Ramos (cell line): ENCODE results near the gene RPL10L.

Experiments
- in situ Hi-C: fragments of 300-500 bp; cut with MboI; formaldehyde crosslinking; loops from one replicate; pipeline ENCODE4 v1.14.3; 2022; ENCODE audit warnings: low sequenced_read_pairs; ENCODE audit not compliant: unreplicated experiment

The RPL10L gene

DNA sequence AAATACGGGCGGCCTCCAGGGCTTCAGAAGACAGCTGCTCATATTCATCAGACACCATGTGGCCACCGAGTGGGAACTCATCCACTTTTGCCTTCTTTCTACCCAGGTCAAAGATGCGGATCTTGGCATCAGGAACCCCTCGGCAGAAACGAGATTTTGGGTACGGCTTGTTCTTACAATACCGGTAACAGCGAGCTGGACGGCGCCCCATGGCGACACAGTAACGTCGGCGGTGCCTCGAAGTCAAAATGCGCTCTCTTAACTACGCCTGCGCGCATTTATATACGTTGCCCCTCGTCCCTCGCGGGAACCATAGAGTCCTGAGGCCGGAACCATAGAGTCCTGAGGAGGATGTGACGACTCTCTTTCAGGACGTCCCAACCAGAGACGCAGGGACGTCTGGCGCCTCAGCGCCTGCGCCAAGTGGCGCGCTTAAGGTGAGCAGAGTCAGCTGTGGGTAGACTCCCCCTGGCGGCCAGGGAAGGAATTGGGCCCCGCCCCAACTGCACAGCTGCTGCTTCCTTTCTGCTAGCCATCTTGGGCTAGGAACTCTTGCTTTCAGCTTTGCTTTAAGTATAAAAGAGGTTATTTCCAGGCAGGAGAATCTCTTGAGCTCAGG, at the start of gene RPL10L:
TSS of gene RPL10L (minus strand) at position 256 of the 619 bp plus-strand sequence. CDS start at position 211, 45 bp downstream.
- in situ Hi-C loops, result no loop called here

DNA sequence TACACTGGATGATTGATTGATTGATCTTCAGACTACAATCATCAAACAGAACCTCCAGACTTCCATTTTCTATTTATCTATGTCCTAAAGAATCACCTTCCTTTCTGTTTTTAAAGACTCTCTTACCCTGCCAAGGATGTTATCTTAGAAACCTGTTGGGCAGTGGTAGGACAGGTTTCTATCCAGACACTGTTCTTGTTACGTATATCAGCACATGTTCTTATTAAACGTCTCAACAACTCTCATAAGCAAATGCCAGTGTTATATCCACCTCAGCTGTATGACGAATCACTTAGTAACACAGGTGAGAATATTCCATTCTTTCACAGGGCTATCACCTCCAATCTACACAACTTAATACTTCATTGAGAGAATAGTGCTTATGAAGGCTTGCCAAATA, 40.2 kb upstream of the RPL10L start:
- in situ Hi-C loops, result no loop called here

DNA sequence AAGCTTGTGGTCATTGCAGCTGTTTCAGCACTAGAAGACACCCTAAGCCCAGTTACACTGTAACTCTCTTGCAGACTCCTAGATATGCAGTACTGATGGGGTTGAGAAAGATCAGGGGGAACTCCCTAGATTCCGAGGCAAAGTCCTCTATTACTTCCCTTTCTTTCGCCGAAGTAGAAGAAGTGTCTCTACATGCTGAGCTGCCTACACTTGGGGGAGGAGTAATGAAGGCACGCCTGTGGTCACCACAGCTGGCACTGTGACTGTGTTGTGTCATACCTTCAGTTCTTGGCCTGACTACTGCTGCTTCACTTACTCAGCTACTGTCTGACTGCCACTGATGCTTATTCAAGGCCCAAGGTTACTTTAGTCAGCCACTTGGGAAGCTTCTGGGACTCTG, 35.1 kb upstream of the RPL10L start:
- in situ Hi-C loops, result no loop called here

DNA sequence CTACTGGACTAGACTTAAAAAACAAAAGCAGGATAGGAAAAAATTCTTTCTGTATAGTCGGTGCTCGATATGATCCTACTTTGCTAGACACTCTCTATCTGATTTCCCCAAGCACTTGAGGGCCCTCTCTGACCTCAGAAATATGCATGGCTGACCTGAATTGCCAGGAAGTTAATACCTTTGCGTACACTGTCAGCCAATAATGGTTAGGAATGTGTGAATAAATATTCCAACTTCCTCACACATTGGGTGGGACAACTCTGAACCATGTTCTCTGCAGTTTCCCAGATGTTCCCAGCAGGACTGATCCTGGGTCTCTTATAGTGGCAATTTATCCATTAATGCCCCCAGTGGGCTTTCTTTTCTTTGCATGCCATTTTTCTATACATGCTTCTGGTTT, 20.5 kb upstream of the RPL10L start:
- in situ Hi-C loops, result no loop called here

DNA sequence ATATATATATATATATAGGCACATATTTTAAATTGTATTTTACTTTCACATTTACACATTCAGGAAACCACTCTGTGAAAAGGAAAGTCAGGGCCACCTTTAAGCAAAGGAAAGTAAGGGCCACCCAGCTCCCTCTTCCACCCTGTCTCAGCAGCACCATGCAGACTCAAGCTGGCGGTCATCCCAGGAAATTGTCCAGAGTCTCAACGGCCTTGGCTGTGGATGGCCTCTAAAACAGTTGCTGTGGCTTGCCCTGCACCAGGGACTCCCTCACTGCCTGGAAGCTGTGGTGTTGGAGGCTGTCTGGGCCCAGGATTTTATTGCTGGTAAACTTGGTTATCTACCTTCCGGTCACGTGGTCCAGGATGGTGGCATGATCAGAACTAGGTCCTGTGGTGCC, 11.8 kb upstream of the RPL10L start:
- in situ Hi-C loops, result no loop called here

DNA sequence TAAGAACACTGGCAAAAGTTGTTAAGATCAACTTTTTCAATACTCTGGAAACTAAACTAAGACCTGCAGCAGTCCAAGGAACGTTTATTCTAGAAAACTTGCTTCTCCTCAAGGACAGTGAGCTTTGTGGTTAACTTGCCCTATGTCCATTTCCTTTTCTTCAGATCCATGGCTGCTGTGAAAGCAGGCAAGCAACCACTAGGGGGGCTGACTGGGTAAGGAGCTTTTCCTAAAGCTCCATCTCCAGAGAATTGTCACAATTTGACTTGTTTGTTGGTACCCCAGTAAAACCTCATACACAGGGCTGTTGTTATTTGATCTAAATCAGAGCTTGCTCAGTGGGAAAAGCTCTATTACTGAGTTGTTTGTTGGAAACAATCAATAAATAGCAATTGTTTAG, 10.1 kb upstream of the RPL10L start:
- in situ Hi-C loops, result no loop called here

DNA sequence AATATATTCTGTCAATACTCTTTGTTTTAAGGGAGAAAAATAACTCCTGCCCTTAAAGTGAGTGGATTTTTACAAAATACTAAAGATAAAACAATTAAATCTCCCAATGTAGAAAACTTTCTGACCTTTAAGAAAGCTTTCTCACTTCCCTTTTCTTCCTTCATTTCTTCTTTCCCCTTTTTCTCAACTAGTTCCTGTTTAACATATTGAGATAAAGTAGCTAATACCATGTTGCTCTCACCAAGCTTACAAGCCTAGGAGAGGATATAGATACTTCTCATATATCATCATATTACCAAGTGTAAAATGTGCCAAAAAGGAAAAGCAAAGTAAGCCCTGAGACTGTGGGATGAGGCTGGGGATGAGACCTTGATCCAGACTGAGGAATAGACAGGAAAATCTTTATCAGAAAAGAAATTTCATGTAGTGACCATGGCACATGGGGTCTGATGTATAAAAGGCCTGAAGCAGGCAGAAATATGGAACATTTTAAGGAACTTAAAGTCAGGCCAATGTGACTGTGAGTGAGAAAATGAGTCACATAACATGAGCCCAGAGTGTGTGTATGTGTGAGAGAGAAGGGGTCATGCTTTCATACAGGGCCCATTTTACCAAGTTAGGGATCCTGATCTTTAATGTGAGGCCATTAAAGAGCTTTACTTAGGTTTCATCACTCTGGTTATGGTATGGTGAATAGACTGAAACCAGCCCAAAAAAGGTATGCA, 1.6 kb upstream of the RPL10L start:
- in situ Hi-C loops, result no loop called here

DNA sequence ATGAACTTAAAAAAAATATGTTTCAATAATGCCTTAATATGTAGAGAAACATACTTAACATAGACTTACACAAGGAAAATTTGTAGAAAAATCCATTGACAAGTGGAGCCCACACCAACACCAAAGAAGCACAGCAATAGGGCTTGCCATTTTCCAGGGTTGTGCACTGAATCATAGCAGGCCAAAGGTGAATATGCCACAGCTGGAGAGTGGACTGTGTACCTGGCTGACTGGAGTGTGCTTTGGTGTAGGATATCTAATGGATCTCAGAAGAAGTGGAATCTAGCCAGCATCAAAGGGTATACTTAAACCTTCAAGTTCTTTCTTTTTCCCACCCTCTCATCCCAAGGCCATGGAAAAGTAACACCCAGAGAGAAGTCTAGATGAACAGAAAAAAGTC, 4.8 kb downstream of the RPL10L start:
- in situ Hi-C loops, result no loop called here

DNA sequence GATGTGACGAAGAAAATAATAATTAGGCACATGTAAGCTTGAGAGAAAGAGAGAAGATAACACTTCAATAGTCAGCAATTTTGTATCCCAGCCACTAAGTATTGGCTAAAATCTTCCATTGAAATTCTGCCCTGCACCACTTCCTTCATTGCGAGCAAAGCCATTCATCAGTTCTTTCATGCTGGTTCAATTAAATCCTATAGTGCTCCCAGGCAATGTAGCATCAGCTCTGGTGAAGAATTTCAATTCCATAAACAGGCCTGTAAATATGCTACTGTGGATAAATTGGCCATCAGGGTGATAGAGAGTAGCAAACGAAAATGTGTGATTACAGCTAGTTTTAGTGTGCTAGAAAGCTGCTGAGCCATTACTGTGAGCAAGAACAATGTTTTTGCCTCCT, 24.7 kb downstream of the RPL10L start:
- in situ Hi-C loops, result no loop called here
